ENCODE results near the gene GNG10.

GRCh38 chr9:111645806-111646205 lies 15.6 kb upstream of the GNG10 start:
- TF ChIP-seq CTCF (IDR thresholded peaks at IDR 0.05), result no peak
- no peak for TF ChIP-seq POLR2A (IDR thresholded peaks at IDR 0.05)

Measured in body of pancreas (tissue), 4 donors.